ENCODE measurements around the gene SLC44A1.

SLC44A1 gene

GRCh38 chr9:105244003-105244733, at the start of gene SLC44A1:
SLC44A1 (plus strand) TSS chr9:105244651; CDS start chr9:105244869, 218 bp downstream.
- peak; percentile 94 for DNase-seq

- DNase-seq, result no peak
Measured at GRCh38 chr9:105195259-105195658, 49.2 kb upstream of the SLC44A1 start.

- no peak for DNase-seq
Measured at GRCh38 chr9:105198023-105198422, 46.4 kb upstream of the SLC44A1 start.

- no peak for DNase-seq
Measured at GRCh38 chr9:105198865-105199264, 45.6 kb upstream of the SLC44A1 start.

- DNase-seq, result no peak
Measured at GRCh38 chr9:105204416-105204815, 40.0 kb upstream of the SLC44A1 start.

GRCh38 chr9:105205787-105206495, 38.5 kb upstream of the SLC44A1 start:
- DNase-seq, result no peak

GRCh38 chr9:105206496-105206820, 38.0 kb upstream of the SLC44A1 start:
- no peak for DNase-seq

- no peak for DNase-seq
Measured at GRCh38 chr9:105206821-105207699, 37.4 kb upstream of the SLC44A1 start.

GRCh38 chr9:105216440-105217178, 27.8 kb upstream of the SLC44A1 start:
- no peak for DNase-seq

GRCh38 chr9:105218673-105219072, 25.8 kb upstream of the SLC44A1 start:
- DNase-seq, result no peak

GRCh38 chr9:105219291-105219805, 25.1 kb upstream of the SLC44A1 start:
- no peak for DNase-seq

- no peak for DNase-seq
Measured at GRCh38 chr9:105220451-105220850, 24.0 kb upstream of the SLC44A1 start.

- no peak for DNase-seq
Measured at GRCh38 chr9:105223544-105224140, 20.8 kb upstream of the SLC44A1 start.

GRCh38 chr9:105226055-105226454, 18.4 kb upstream of the SLC44A1 start:
- no peak for DNase-seq

- DNase-seq, result no peak
Measured at GRCh38 chr9:105232207-105232606, 12.2 kb upstream of the SLC44A1 start.

- DNase-seq, result no peak
Measured at GRCh38 chr9:105233873-105234272, 10.6 kb upstream of the SLC44A1 start.

- DNase-seq, result no peak
Measured at GRCh38 chr9:105236261-105236660, 8.2 kb upstream of the SLC44A1 start.

GRCh38 chr9:105237246-105237645, 7.2 kb upstream of the SLC44A1 start:
- no peak for DNase-seq

GRCh38 chr9:105238302-105238701, 6.1 kb upstream of the SLC44A1 start:
- no peak for DNase-seq

GRCh38 chr9:105241356-105242043, 3.0 kb upstream of the SLC44A1 start:
- DNase-seq, result no peak

- DNase-seq, result no peak
Measured at GRCh38 chr9:105242062-105242461, 2.4 kb upstream of the SLC44A1 start.

GRCh38 chr9:105242557-105242956, 1.9 kb upstream of the SLC44A1 start:
- DNase-seq, result no peak
